Aorta (tissue), 5 donors: ENCODE measurements around the gene KRT79. TPM values are rescaled to one million over a fixed set of nuclear protein-coding genes. Genes with fewer than 3 reads are reported as not detected.
A peak's percentile ranks its signal among the peaks of the same experiment; 100 is the strongest.

Experiments used
- ATAC-seq: fragments of 200-7000 bp; cut with Tn5 transposase; one replicate; pipeline ENCODE4 v1.9.1; 2022; ENCODE audit warnings: moderate library complexity; ENCODE audit not compliant: low FRiP score
- DNase-seq, 2 donors: peaks; one replicate each; pipeline ENCODE4 v3.0.0-alpha.2; 2020
- H3K27ac ChIP-seq, 2 donors: one replicate each; pipeline ENCODE4 v1.5.1; 2013; ENCODE audit warnings: low read length in 2 of 2, mild to moderate bottlenecking in 2 of 2, moderate library complexity in 2 of 2, control low read depth in 1 of 2, inconsistent platforms in 1 of 2, low read depth in 1 of 2
- H3K27me3 ChIP-seq, 2 donors: one replicate each; pipeline ENCODE4 v1.6.1; 2013; ENCODE audit warnings: control low read depth in 1 of 2, low read length in 1 of 2, mild to moderate bottlenecking in 1 of 2, moderate library complexity in 1 of 2; ENCODE audit not compliant: insufficient read depth in 2 of 2, control insufficient read depth in 1 of 2
- H3K36me3 ChIP-seq, 2 donors: one replicate each; pipeline ENCODE4 v1.6.1; 2013; ENCODE audit warnings: control low read depth in 1 of 2, low read length in 1 of 2, mild to moderate bottlenecking in 1 of 2; ENCODE audit not compliant: insufficient read depth in 2 of 2, control insufficient read depth in 1 of 2
- H3K4me1 ChIP-seq, 2 donors: one replicate each; pipeline ENCODE4 v1.6.1; 2013; ENCODE audit warnings: low read length in 2 of 2, control low read depth in 1 of 2, mild to moderate bottlenecking in 1 of 2, moderate library complexity in 1 of 2; ENCODE audit not compliant: insufficient read depth in 2 of 2, control insufficient read depth in 1 of 2
- H3K4me3 ChIP-seq, 2 donors: one replicate each; pipeline ENCODE4 v1.5.1; 2013; ENCODE audit warnings: low read length in 2 of 2, control low read depth in 1 of 2, mild to moderate bottlenecking in 1 of 2
- H3K9me3 ChIP-seq: one replicate; pipeline ENCODE4 v1.6.1; 2013; ENCODE audit warnings: mild to moderate bottlenecking, low read length; ENCODE audit not compliant: control insufficient read depth
- WGBS, 2 donors: extraction: QIAGEN DNeasy Blood & Tissue Kit; methylation state at CpG; one replicate each; pipeline ENCODE4 v1.1.7; 2013; 5-methylcytosine and 5-hydroxymethylcytosine counted together
- intact Hi-C, 2 donors: fragments of 100-400 bp; cut with DNase I; formaldehyde crosslinking; loops; one replicate each; pipeline versions ENCODE4 v1.14.2 to v1.15.0; 2022
- polyA plus RNA-seq, 2 donors: library from polyadenylated mRNA; stranded (reverse); fragments of 200-250 nt; gene quantifications; one replicate each; pipeline ENCODE4 v1.2.3, GENCODE V29; 2013
- total RNA-seq, 2 donors: library from RNA; stranded (reverse); fragmentation: NEBNext Ultra II Directional; extraction: Animal tissue kit (Norgen Biotek cat#: 25700); gene quantifications; one replicate each; pipeline ENCODE4 v1.2.1, GENCODE V29; 2021
- donor health status: healthy with polysubstance abuse.
- donor health status: Bipolar disorder and iron deficiency.
- donor health status: DM: no; HTN: no; CAD: no.
- donor health status: DM: no; HTN: no; CAD: no.
- donor health status: DM: yes; HTN: yes; CAD: no.

KRT79 gene
- total and polyA plus RNA-seq, 4 donors: not detected

DNA sequence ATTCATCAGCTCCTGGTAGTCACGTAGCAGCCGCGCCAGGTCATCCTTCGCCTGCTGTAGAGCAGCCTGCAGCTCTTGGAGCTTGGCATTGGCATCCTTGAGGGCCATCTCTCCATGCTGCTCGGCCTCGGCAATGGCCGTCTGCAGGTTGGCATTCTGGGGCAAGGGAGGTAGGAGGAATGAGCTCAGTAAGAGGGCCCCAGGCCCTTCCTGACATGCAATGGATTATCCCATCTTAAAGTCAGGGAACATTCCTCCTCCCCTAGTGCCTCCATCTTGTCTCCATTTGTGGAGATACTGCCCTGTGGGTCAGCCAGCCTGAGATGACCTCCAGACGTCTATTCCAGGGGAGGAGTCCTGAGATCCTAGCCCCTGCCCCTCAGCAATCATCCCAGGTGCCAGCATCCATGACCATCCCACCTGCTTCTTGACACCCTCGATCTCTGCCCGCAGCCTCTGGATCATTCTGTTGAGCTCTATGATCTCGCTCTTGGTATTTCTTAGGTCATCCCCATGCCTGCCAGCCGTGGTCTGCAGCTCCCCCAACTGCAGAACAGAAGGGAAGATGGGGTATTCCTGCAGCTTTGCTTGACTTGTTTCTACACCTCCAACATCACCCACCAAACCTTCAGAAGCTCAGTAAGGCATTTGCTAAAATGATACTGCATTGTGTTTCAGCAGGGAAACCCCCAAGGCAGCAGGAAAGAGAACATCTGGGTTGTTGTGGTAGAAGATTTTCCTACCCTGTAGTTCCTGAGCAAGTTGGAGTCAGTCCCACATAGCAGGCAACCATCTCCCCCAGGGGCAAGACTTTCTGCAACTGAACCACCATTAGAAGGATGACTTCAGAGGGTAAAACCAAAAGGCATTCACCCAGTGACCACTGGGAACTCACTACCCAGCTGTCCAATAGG lies 42.6 kb downstream of the KRT79 start:
- Histone ChIP-seq H3K27ac (no peak overlapping the region), H3K4me1 (no peaks in the 10 kb centered on the region), H3K27me3 (no peaks in the 10 kb centered on the region), H3K9me3 (peaks cover 3% of the 10 kb centered on the region), H3K4me3 (no peak overlapping the region), H3K36me3 (no peaks in the 10 kb centered on the region)
- 90 to 95% methylated on average over 12 of the region's 12 CpGs for WGBS, 2 donors
- DNase-seq (no peak), ATAC-seq (no peak)
- intact Hi-C loops: no loop called here

- no peak for DNase-seq
- no peak overlapping the region for H3K27ac ChIP-seq
- no peaks in the 10 kb centered on the region for H3K27me3 ChIP-seq
- WGBS, 2 donors: 68 to 70% methylated on average over 19 of the region's 19 CpGs
- H3K9me3 ChIP-seq: peaks cover 3% of the 10 kb centered on the region
- ATAC-seq: no peak
- H3K4me1 ChIP-seq: no peaks in the 10 kb centered on the region
- no peaks in the 10 kb centered on the region for H3K36me3 ChIP-seq
- intact Hi-C loops: no loop called here
- H3K4me3 ChIP-seq: no peak overlapping the region
Measured at GRCh38 chr12:52790427-52791270, 43.5 kb downstream of the KRT79 start.

DNA sequence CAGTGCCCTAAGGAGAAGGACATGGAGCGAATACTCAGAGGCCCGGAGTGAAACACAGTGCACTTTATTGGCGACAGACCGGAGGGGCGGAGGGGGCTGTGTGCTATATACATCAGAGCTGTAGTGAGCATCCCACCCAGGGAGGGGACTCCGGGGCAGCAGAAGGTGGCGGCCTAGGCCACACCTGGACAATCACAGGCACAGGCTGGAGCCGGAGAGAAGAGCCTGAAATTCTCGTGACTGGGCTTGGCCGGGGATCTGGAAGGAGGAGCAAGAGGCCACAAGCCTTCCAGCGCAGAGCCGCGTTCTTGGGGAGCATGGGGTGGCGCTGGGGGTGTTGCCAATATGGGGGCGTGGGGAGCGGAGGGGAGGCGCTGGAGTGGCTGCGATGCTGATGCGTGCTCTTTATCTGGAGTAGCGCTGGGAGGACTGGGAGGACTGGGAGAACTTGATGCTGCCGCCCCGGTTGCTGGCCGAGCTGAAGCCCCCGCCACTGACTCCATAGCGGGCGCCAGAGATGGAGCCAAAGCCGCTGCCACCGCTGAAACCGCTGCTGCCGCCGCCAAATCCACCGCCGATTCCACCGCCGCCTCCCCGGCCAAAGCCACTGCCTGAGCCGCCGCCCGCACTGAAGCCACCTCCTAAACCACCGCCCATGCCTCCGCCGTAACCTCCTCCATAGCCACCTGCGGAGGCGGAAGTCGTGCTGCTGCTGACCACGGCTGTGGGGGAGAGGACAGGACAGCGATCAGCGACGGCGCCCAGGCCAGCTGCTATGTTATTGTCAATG lies 44.3 kb downstream of the KRT79 start:
- Histone ChIP-seq H3K9me3 (peaks cover 3% of the 10 kb centered on the region), H3K36me3 (no peaks in the 10 kb centered on the region), H3K4me3 (no peak overlapping the region), H3K27me3 (peaks cover 0 to 2% of the 10 kb centered on the region in 2 donors), H3K4me1 (no peaks in the 10 kb centered on the region), H3K27ac (no peak overlapping the region)
- intact Hi-C loops: no loop called here
- ATAC-seq: peak; percentile 31
- WGBS, 2 donors: 22 to 23% methylated on average over 49 to 50 of the region's 50 CpGs
- DNase-seq: no peak

- DNase-seq (no peak), ATAC-seq (no peak)
- Histone ChIP-seq H3K36me3 (no peaks in the 10 kb centered on the region), H3K27ac (no peak overlapping the region), H3K4me3 (no peak overlapping the region), H3K4me1 (no peaks in the 10 kb centered on the region), H3K27me3 (peaks cover 0 to 2% of the 10 kb centered on the region in 2 donors), H3K9me3 (peaks cover 3% of the 10 kb centered on the region)
- intact Hi-C loops: no loop called here
- WGBS, 2 donors: 94 to 96% methylated on average over 11 of the region's 11 CpGs
Measured at GRCh38 chr12:52788876-52789636, 45.1 kb downstream of the KRT79 start.

DNA sequence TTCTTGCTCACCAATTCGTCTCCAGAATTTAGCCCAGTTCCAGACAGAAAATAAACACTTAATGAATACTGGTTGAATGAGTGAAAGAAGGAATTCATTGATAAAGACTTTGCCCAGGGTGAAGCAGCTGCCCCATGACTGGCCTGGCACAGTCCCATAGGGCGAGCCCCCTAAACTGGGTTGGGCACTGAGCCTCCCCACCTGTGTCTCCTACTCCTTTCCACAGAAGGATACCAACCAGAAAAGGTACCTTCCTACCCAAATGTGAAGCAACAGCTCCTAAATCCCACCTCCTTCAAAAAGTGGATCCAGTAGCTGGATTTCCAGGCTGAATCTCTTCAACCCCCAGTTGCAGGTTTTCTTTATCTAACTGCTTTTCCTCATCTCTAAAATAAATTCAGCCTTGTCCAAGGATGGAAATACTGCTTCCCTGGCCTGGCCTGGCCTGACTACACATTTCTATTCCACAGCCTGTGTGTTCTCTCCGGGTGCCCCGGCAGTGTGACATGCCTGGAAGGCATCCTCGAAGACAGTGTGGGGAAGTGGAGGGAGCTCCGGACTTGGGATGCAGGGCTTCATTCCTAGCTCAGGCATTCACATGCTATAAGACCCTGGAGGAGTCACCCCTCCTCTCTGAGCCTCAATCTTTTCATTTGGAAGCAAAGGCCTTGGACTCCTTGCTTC lies 45.8 kb downstream of the KRT79 start:
- intact Hi-C loops: no loop called here
- DNase-seq (no peak), ATAC-seq (no peak)
- 80 to 84% methylated on average over 6 of the region's 6 CpGs for WGBS, 2 donors
- Histone ChIP-seq H3K4me1 (no peaks in the 10 kb centered on the region), H3K9me3 (peaks cover 3% of the 10 kb centered on the region), H3K27me3 (peaks cover 0 to 2% of the 10 kb centered on the region in 2 donors), H3K4me3 (no peak overlapping the region), H3K36me3 (no peaks in the 10 kb centered on the region), H3K27ac (no peak overlapping the region)

DNA sequence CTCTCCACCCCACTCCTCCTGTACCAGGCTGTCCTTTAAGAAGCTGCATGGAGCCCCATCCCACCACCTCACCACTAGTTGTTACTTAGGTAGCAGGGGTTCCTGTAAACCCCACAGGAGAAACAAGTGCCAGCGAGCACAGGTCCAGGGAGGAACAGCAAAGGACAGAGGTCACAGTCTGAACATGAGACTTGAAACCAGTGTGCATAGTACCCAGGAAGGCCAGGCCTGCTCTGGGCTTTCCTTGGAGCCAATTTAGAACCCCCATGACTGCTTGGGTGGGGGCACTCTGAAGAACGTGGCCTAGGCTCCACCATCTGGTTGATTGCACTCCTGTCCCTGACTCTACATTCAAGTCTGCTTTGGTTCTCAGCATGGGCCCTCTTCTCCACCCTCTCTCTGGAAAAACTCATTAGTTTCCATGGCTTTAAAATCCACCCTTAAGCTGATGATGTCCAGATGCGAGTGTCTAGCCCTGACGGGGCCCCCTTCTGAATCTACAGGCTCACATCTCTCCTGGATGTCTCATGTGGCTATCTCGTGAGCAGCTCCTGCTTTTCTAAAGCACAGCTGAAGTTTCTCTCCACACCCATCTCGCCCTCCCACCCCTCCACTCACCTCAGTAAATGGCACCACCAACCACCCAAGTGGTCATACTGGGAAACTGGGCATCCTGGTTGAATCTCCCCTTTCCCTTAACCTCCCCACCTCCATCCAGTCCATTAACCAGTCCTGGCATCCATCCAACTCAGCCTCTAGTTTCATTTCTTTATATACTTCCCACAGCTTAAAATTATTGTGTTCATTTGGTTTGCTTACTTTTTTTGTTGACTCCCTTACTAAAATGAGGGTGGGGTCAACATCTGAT lies 46.6 kb downstream of the KRT79 start:
- Histone ChIP-seq H3K36me3 (no peaks in the 10 kb centered on the region), H3K4me3 (no peak overlapping the region), H3K27me3 (peaks cover 0 to 2% of the 10 kb centered on the region in 2 donors), H3K27ac (no peak overlapping the region), H3K9me3 (peaks cover 3% of the 10 kb centered on the region), H3K4me1 (no peaks in the 10 kb centered on the region)
- intact Hi-C loops: no loop called here
- DNase-seq: no peak
- ATAC-seq: no peak
- 75 to 82% methylated on average over 6 of the region's 6 CpGs for WGBS, 2 donors

DNA sequence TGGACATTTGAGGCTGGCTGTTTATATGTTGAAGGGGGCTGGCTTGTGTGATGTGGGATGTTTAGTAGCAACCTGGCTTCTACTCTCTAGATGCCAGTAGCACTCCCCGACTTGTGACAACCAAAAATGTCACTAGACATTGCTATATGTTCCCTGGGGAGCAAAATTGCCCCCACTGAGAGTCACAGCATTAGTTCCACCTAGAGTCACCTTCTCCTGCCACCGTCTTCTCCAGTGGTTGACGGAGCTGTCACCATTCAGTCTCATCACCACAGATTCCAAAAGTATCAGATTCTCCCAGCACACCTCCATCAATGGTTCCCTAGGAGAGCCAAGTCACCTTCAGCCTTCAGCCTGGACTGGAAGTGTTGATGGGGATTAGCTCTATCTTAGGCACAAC lies 49.2 kb downstream of the KRT79 start:
- DNase-seq (no peak), ATAC-seq (no peak)
- 74 to 79% methylated on average over 3 of the region's 3 CpGs for WGBS, 2 donors
- H3K9me3 ChIP-seq: no peaks in the 10 kb centered on the region
- intact Hi-C loops: no loop called here
- H3K4me3 ChIP-seq: no peak overlapping the region
- no peaks in the 10 kb centered on the region for H3K4me1 ChIP-seq
- peaks cover 0 to 2% of the 10 kb centered on the region in 2 donors for H3K27me3 ChIP-seq
- H3K36me3 ChIP-seq: no peaks in the 10 kb centered on the region
- no peak overlapping the region for H3K27ac ChIP-seq
